IPS DF 6.9 (cell line): ENCODE data around the gene PCDHA1.

Source experiments
- DNase-seq: peaks from one replicate; pipeline ENCODE4 v3.0.0-alpha.2; 2013; ENCODE audit warnings: low read depth, low spot score
- H3K27ac ChIP-seq: one replicate; pipeline ENCODE4 v1.5.1; 2013; ENCODE audit warnings: low read length, control low read depth
- H3K27me3 ChIP-seq: 2 replicates; pipeline ENCODE4 v1.6.1; 2013; ENCODE audit warnings: mild to moderate bottlenecking, low read length; ENCODE audit not compliant: control insufficient read depth, insufficient read depth
- H3K36me3 ChIP-seq: 2 replicates; pipeline ENCODE4 v1.6.1; 2013; ENCODE audit warnings: low read length; ENCODE audit not compliant: control insufficient read depth, insufficient read depth
- H3K4me1 ChIP-seq: 2 replicates; pipeline ENCODE4 v1.6.1; 2013; ENCODE audit warnings: low read length; ENCODE audit not compliant: control insufficient read depth, insufficient read depth
- H3K4me3 ChIP-seq: 2 replicates; pipeline ENCODE4 v1.5.1; 2013; ENCODE audit warnings: mild to moderate bottlenecking, low read length
- H3K9me3 ChIP-seq: 2 replicates; pipeline ENCODE4 v1.6.1; 2013; ENCODE audit warnings: low read length, inconsistent platforms; ENCODE audit not compliant: control insufficient read depth, insufficient read depth
- WGBS: extraction: QIAGEN DNeasy Blood & Tissue Kit; methylation state at CpG from one replicate; pipeline ENCODE4 v1.1.7; 2013; ENCODE audit warnings: mixed read lengths, missing lambda C conversion rate; ENCODE audit not compliant: insufficient read length, insufficient coverage; 5-methylcytosine and 5-hydroxymethylcytosine counted together

PCDHA1 gene

GRCh38 chr5:140877262-140877581 lies 91.3 kb downstream of the PCDHA1 start:
- Histone ChIP-seq H3K4me1 (peaks cover 2% of the 10 kb centered on the region; the same call in 1 of the 2 replicates), H3K27ac (no peak overlapping the region), H3K9me3 (no peaks in the 10 kb centered on the region), H3K27me3 (no peaks in the 10 kb centered on the region), H3K4me3 (no peak overlapping the region), H3K36me3 (peaks cover 4% of the 10 kb centered on the region; the same call in 1 of the 2 replicates)
- no peak for DNase-seq
- no CpG with 5 or more reads among the region's 37 CpGs for whole genome bisulfite sequencing

GRCh38 chr5:140881889-140882590 lies 96.1 kb downstream of the PCDHA1 start, which contains the start of gene PCDHA13:
TSS of gene PCDHA13 (plus strand) at chr5:140882124. CDS start at chr5:140882269, 145 bp downstream.
- Histone ChIP-seq H3K4me3 (peak within 1 kb of the TSS; percentile 33; the same call in 1 of the 2 replicates), H3K36me3 (peaks cover 7% of the 10 kb centered on the region), H3K27ac (no peak within 1 kb of the TSS), H3K9me3 (no peaks in the 10 kb centered on the region), H3K4me1 (peaks cover 2% of the 10 kb centered on the region; the same call in 1 of the 2 replicates), H3K27me3 (no peaks in the 10 kb centered on the region)
- WGBS: no CpG with 5 or more reads among the region's 35 CpGs
- DNase-seq: no peak

GRCh38 chr5:140882591-140882899 lies 96.6 kb downstream of the PCDHA1 start:
- H3K27ac ChIP-seq: no peak overlapping the region
- H3K36me3 ChIP-seq: peaks cover 3% of the 10 kb centered on the region
- no CpG with 5 or more reads among the region's 12 CpGs for WGBS
- H3K9me3 ChIP-seq: no peaks in the 10 kb centered on the region
- peak; percentile 27 for DNase-seq
- H3K4me1 ChIP-seq: no peaks in the 10 kb centered on the region
- H3K27me3 ChIP-seq: no peaks in the 10 kb centered on the region
- peak overlapping the region; percentile 33; the same call in 1 of the 2 replicates for H3K4me3 ChIP-seq

GRCh38 chr5:140883373-140883772 lies 97.4 kb downstream of the PCDHA1 start:
- Histone ChIP-seq H3K9me3 (no peaks in the 10 kb centered on the region), H3K27ac (no peak overlapping the region), H3K36me3 (peaks cover 3% of the 10 kb centered on the region; the same call in 1 of the 2 replicates), H3K4me3 (no peak overlapping the region), H3K4me1 (no peaks in the 10 kb centered on the region), H3K27me3 (no peaks in the 10 kb centered on the region)
- DNase-seq: no peak
- WGBS: no CpG with 5 or more reads among the region's 41 CpGs

GRCh38 chr5:140883927-140884697 lies 98.2 kb downstream of the PCDHA1 start:
- no peak overlapping the region for H3K4me3 ChIP-seq
- peaks cover 3% of the 10 kb centered on the region; the same call in 1 of the 2 replicates for H3K36me3 ChIP-seq
- no CpG with 5 or more reads among the region's 79 CpGs for WGBS
- no peaks in the 10 kb centered on the region for H3K27me3 ChIP-seq
- DNase-seq: no peak
- H3K27ac ChIP-seq: no peak overlapping the region
- H3K4me1 ChIP-seq: no peaks in the 10 kb centered on the region
- H3K9me3 ChIP-seq: no peaks in the 10 kb centered on the region

GRCh38 chr5:140916325-140916724 lies 130.4 kb downstream of the PCDHA1 start:
- no CpG with 5 or more reads among the region's 1 CpG for WGBS
- H3K27me3 ChIP-seq: no peaks in the 10 kb centered on the region
- DNase-seq: no peak
- no peak overlapping the region for H3K27ac ChIP-seq
- no peaks in the 10 kb centered on the region for H3K9me3 ChIP-seq
- no peaks in the 10 kb centered on the region for H3K4me1 ChIP-seq
- no peaks in the 10 kb centered on the region for H3K36me3 ChIP-seq
- H3K4me3 ChIP-seq: no peak overlapping the region

- peaks cover 8% of the 10 kb centered on the region for H3K4me1 ChIP-seq
- no CpG with 5 or more reads among the region's 4 CpGs for WGBS
- H3K4me3 ChIP-seq: no peak overlapping the region
- no peak for DNase-seq
- peaks cover 5% of the 10 kb centered on the region; the same call in 1 of the 2 replicates for H3K27me3 ChIP-seq
- no peaks in the 10 kb centered on the region for H3K36me3 ChIP-seq
- no peaks in the 10 kb centered on the region for H3K9me3 ChIP-seq
- no peak overlapping the region for H3K27ac ChIP-seq
Measured at GRCh38 chr5:140923601-140924000, 137.7 kb downstream of the PCDHA1 start.

GRCh38 chr5:140925806-140926442 lies 140.0 kb downstream of the PCDHA1 start, which contains the start of gene PCDHAC1:
TSS of gene PCDHAC1 (plus strand) at chr5:140926299. CDS start at chr5:140926893, 594 bp downstream.
- Histone ChIP-seq H3K9me3 (no peaks in the 10 kb centered on the region), H3K4me3 (peak within 1 kb of the TSS; percentile 64; the same call in 1 of the 2 replicates), H3K27me3 (peaks cover 5% of the 10 kb centered on the region; the same call in 1 of the 2 replicates), H3K36me3 (no peaks in the 10 kb centered on the region), H3K27ac (no peak within 1 kb of the TSS), H3K4me1 (peaks cover 8% of the 10 kb centered on the region)
- whole genome bisulfite sequencing: no CpG with 5 or more reads among the region's 41 CpGs
- DNase-seq: peak; percentile 35

- Histone ChIP-seq H3K36me3 (no peaks in the 10 kb centered on the region), H3K27ac (no peak overlapping the region), H3K9me3 (no peaks in the 10 kb centered on the region), H3K4me1 (peaks cover 8% of the 10 kb centered on the region), H3K4me3 (peak overlapping the region; percentile 64; the same call in 1 of the 2 replicates), H3K27me3 (peaks cover 5% of the 10 kb centered on the region; the same call in 1 of the 2 replicates)
- DNase-seq: peak; percentile 78
- WGBS: no CpG with 5 or more reads among the region's 74 CpGs
Measured at GRCh38 chr5:140926443-140927227, 140.7 kb downstream of the PCDHA1 start.

GRCh38 chr5:140927228-140927573 lies 141.3 kb downstream of the PCDHA1 start:
- H3K27ac ChIP-seq: no peak overlapping the region

More at GRCh38 chr5:140927228-140927573, 141.3 kb downstream of the PCDHA1 start:
- H3K4me3 ChIP-seq: peak overlapping the region; percentile 61; the same call in 1 of the 2 replicates
- peak; percentile 25 for DNase-seq
- no CpG with 5 or more reads among the region's 26 CpGs for WGBS
- peaks cover 5% of the 10 kb centered on the region; the same call in 1 of the 2 replicates for H3K27me3 ChIP-seq
- H3K4me1 ChIP-seq: peaks cover 8% of the 10 kb centered on the region
- no peaks in the 10 kb centered on the region for H3K9me3 ChIP-seq
- no peaks in the 10 kb centered on the region for H3K36me3 ChIP-seq
